GM23248 (cell line): ENCODE data around the gene SNAI3. TPM values are rescaled to one million over a fixed set of nuclear protein-coding genes. Genes with fewer than 3 reads are reported as not detected.

ENCODE experiments used
- DNase-seq: peaks from one replicate; pipeline ENCODE4 v3.0.0-alpha.2; 2015
- H2AFZ ChIP-seq: fragments of 200-600 bp; sonication (generic); 2 replicates; pipeline ENCODE4 v1.6.1; 2016; ENCODE audit warnings: antibody characterized with exemption
- H3F3A ChIP-seq: fragments of 200-600 bp; sonication (generic); 2 replicates; pipeline ENCODE4 v1.6.1; 2016; ENCODE audit warnings: mild to moderate bottlenecking, antibody characterized with exemption, mixed run types; ENCODE audit not compliant: insufficient read depth
- H3K27ac ChIP-seq: fragments of 200-600 bp; sonication (generic); 2 replicates; pipeline ENCODE4 v1.5.1; 2016; ENCODE audit warnings: mild to moderate bottlenecking
- H3K27me3 ChIP-seq: fragments of 200-600 bp; sonication (generic); replicated peaks from 2 replicates; pipeline ENCODE4 v1.6.1; 2016; ENCODE audit warnings: mild to moderate bottlenecking; ENCODE audit not compliant: insufficient read depth
- H3K36me3 ChIP-seq: fragments of 200-600 bp; sonication (generic); 2 replicates; pipeline ENCODE4 v1.6.1; 2016; ENCODE audit warnings: low read depth, mild to moderate bottlenecking
- H3K4me1 ChIP-seq: fragments of 200-600 bp; sonication (generic); 2 replicates; pipeline ENCODE4 v1.6.1; 2016; ENCODE audit warnings: mild to moderate bottlenecking; ENCODE audit not compliant: insufficient read depth
- H3K4me2 ChIP-seq: fragments of 200-600 bp; sonication (generic); one replicate; pipeline ENCODE4 v1.6.1; 2016; ENCODE audit warnings: mild to moderate bottlenecking; ENCODE audit not compliant: unreplicated experiment
- H3K4me3 ChIP-seq: fragments of 200-600 bp; sonication (generic); 2 replicates; pipeline ENCODE4 v1.5.1; 2016; ENCODE audit warnings: mild to moderate bottlenecking
- H3K79me2 ChIP-seq: fragments of 200-600 bp; sonication (generic); 2 replicates; pipeline ENCODE4 v1.6.1; 2016; ENCODE audit warnings: mild to moderate bottlenecking; ENCODE audit not compliant: insufficient read depth
- H3K9ac ChIP-seq: fragments of 200-600 bp; sonication (generic); 2 replicates; pipeline ENCODE4 v1.6.1; 2016; ENCODE audit warnings: mild to moderate bottlenecking
- H3K9me2 ChIP-seq: fragments of 200-600 bp; sonication (generic); 2 replicates; pipeline ENCODE4 v1.6.1; 2016; ENCODE audit warnings: mixed run types, mild to moderate bottlenecking, moderate library complexity; ENCODE audit not compliant: insufficient read depth
- H3K9me3 ChIP-seq: fragments of 200-600 bp; sonication (generic); one replicate; pipeline ENCODE4 v1.6.1; 2017; ENCODE audit warnings: low read depth
- H4K20me1 ChIP-seq: fragments of 200-600 bp; sonication (generic); 2 replicates; pipeline ENCODE4 v1.6.0; 2016; ENCODE audit not compliant: insufficient read depth
- EZH2 ChIP-seq: fragments of 200-600 bp; sonication (generic); IDR thresholded peaks from 2 replicates; pipeline ENCODE4 v1.6.1; 2018; ENCODE audit warnings: antibody characterized with exemption, mild to moderate bottlenecking; ENCODE audit not compliant: insufficient read depth, poor library complexity, severe bottlenecking
- EZH2phosphoT487 ChIP-seq: fragments of 200-600 bp; sonication (generic); IDR thresholded peaks from 2 replicates; pipeline ENCODE4 v1.6.1; 2018; ENCODE audit warnings: antibody characterized with exemption, moderate library complexity, mild to moderate bottlenecking, low read depth; ENCODE audit not compliant: insufficient read depth
- WGBS, 2 experiments: methylation state at CpG; one replicate each; pipeline ENCODE4 v1.1.6; 2015 to 2017; ENCODE audit warnings: low lambda C conversion rate in 2 of 2, low coverage in 1 of 2; ENCODE audit errors: missing lambda C conversion rate in 2 of 2; 5-methylcytosine and 5-hydroxymethylcytosine counted together
- in situ Hi-C: fragments of 300-500 bp; cut with MboI; formaldehyde crosslinking; loops from 2 replicates; pipeline ENCODE4 v1.15.0; 2020
- microRNA-seq: library from miRNA; unstranded; fragments of <30 nt; microRNA quantifications from one replicate; pipeline ENCODE4, GENCODE V29; 2016; ENCODE audit warnings: borderline number of aligned reads
- polyA plus RNA-seq: library from polyadenylated mRNA; unstranded; fragments of >200 nt; fragmentation: Nextera tagmentation; extraction: Ambion mirVana; gene quantifications from 2 replicates; pipeline ENCODE4 v1.2.1, GENCODE V29; 2016
- total RNA-seq: library from RNA; depleted of rRNA; stranded (reverse); fragments of >200 nt; shearing (Covaris generic); gene quantifications from 2 replicates; pipeline ENCODE4 v1.2.3, GENCODE V29; 2014; rRNA removed

Gene SNAI3
- total and polyA plus RNA-seq, 2 experiments from 2014 or later, result 0.71 TPM; not detected in 1

DNA sequence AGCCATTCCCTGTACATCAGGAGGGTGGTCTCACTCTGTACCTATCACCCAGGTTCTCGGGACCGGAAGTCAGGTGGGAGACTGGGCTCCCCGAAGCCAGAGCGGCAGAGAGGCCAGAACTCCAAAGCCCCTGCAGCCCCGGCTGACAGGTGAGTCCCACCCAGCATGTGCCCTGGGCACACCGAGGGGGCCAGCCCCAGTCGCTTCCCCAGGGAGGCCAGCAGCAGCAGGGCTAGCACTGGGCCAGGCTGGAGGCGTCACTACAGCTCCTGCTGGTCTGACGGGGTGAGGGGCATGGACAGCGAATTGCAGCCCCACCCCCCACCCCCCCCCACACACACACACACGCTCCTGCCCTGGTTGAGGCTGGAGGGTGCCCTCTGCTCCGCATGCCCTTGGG lies 55.9 kb downstream of the SNAI3 start:
- H3K4me2 ChIP-seq, result no peak overlapping the region
- no peaks in the 10 kb centered on the region for H3K4me1 ChIP-seq
- WGBS, 2 experiments, result 94 to 99% methylated on average over 11 to 12 of the region's 12 CpGs
- H3K9me2 ChIP-seq, result no peaks in the 10 kb centered on the region
- in situ Hi-C loops, result no loop called here
- no peak overlapping the region for H3K27ac ChIP-seq
- H3K36me3 ChIP-seq, result no peaks in the 10 kb centered on the region
- H3K4me3 ChIP-seq, result no peak overlapping the region
- TF ChIP-seq EZH2phosphoT487 (no peak), EZH2 (no peak)
- H4K20me1 ChIP-seq, result no peaks in the 10 kb centered on the region
- no peaks in the 10 kb centered on the region for H3K79me2 ChIP-seq
- no peak overlapping the region for H3K9ac ChIP-seq
- H3K9me3 ChIP-seq, result no peaks in the 10 kb centered on the region
- H2AFZ ChIP-seq, result no peak overlapping the region
- H3K27me3 ChIP-seq, result no peaks in the 10 kb centered on the region
- no peak for DNase-seq
- no peaks in the 10 kb centered on the region for H3F3A ChIP-seq

DNA sequence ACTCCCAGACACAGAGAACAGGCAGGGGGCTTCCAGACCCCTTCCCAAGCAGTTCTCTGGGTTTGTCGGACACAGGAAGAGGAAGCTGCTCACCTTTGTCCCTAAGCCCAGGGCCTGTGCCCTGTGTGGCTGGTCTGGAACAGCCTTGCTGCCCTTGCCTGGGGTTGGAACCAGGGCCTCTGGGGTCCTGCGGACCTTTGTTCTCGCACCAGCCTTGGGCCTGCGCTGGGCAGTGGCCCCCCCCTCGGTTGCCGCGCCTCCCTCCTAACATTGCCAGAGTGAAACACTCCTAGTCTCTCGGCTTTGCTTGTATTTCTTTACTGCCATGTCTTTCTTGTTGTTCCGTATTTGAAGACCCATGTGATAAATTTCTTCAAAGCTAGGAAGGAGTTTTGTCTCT lies 56.5 kb downstream of the SNAI3 start:
- no peaks in the 10 kb centered on the region for H4K20me1 ChIP-seq
- H3K4me2 ChIP-seq, result no peak overlapping the region
- no peaks in the 10 kb centered on the region for H3K36me3 ChIP-seq
- H3K27me3 ChIP-seq, result no peaks in the 10 kb centered on the region
- H3K9ac ChIP-seq, result no peak overlapping the region
- no peaks in the 10 kb centered on the region for H3K4me1 ChIP-seq
- H3K4me3 ChIP-seq, result no peak overlapping the region
- no peaks in the 10 kb centered on the region for H3K79me2 ChIP-seq
- in situ Hi-C loops, result no loop called here
- H3K9me2 ChIP-seq, result no peaks in the 10 kb centered on the region
- H3K27ac ChIP-seq, result no peak overlapping the region
- no peak for TF ChIP-seq EZH2
- no peak for TF ChIP-seq EZH2phosphoT487
- H2AFZ ChIP-seq, result no peak overlapping the region
- WGBS, 2 experiments, result 80 to 81% methylated on average over 9 of the region's 9 CpGs
- no peaks in the 10 kb centered on the region for H3K9me3 ChIP-seq
- DNase-seq, result no peak
- no peaks in the 10 kb centered on the region for H3F3A ChIP-seq

GRCh38 chr16:88628512-88628974 lies 57.8 kb downstream of the SNAI3 start:
- H3K27me3 ChIP-seq, result no peaks in the 10 kb centered on the region
- in situ Hi-C loops, result no loop called here
- DNase-seq, result no peak
- no peak overlapping the region for H2AFZ ChIP-seq
- H3K79me2 ChIP-seq, result no peaks in the 10 kb centered on the region
- no peak overlapping the region for H3K4me2 ChIP-seq
- TF ChIP-seq EZH2phosphoT487 (no peak), EZH2 (no peak)
- H3K4me1 ChIP-seq, result no peaks in the 10 kb centered on the region
- H3K9me2 ChIP-seq, result no peaks in the 10 kb centered on the region
- no peaks in the 10 kb centered on the region for H4K20me1 ChIP-seq
- H3K4me3 ChIP-seq, result no peak overlapping the region
- H3K9ac ChIP-seq, result no peak overlapping the region
- no peaks in the 10 kb centered on the region for H3K9me3 ChIP-seq
- H3F3A ChIP-seq, result no peaks in the 10 kb centered on the region
- 72 to 77% methylated on average over 12 of the region's 12 CpGs for WGBS, 2 experiments
- no peak overlapping the region for H3K27ac ChIP-seq
- H3K36me3 ChIP-seq, result 0 out of 2 replicates have a peak, but pooled peaks cover 1% of the 10 kb centered on the region

Small RNA genes within 50 kb of the gene (microRNA-seq; reads per million reads assigned to microRNA genes)
- not detected for gene MIR4722

Other genes starting within 250 kb of the SNAI3 start
- gene ZFPM1, start 233.2 kb downstream of the SNAI3 start, total RNA-seq, result 0.25 and 2.4 TPM in 2 replicates
- gene ZFPM1, start 233.2 kb downstream of the SNAI3 start, polyA plus RNA-seq, result 0.06 and 0.14 TPM in 2 replicates
- gene ZC3H18, start 116.1 kb downstream of the SNAI3 start, total RNA-seq, result 8.9 and 9.7 TPM in 2 replicates
- 23.1 and 24.9 TPM in 2 replicates for gene ZC3H18, start 116.1 kb downstream of the SNAI3 start, polyA plus RNA-seq
- gene IL17C, start 47.9 kb downstream of the SNAI3 start, total RNA-seq, result not detected in 2 replicates
- not detected in 2 replicates for gene IL17C, start 47.9 kb downstream of the SNAI3 start, polyA plus RNA-seq
- gene CYBA, start 35.5 kb downstream of the SNAI3 start, total RNA-seq, result 332 and 338 TPM in 2 replicates
- gene CYBA, start 35.5 kb downstream of the SNAI3 start, polyA plus RNA-seq, result 270 and 283 TPM in 2 replicates
- 25.0 and 29.1 TPM in 2 replicates for gene MVD, start 23.4 kb downstream of the SNAI3 start, total RNA-seq
- 27.4 and 28.6 TPM in 2 replicates for gene MVD, start 23.4 kb downstream of the SNAI3 start, polyA plus RNA-seq
- 13.7 and 14.6 TPM in 2 replicates for gene RNF166, start 19.9 kb upstream of the SNAI3 start, total RNA-seq
- 8.2 and 8.9 TPM in 2 replicates for gene RNF166, start 19.9 kb upstream of the SNAI3 start, polyA plus RNA-seq
- 20.4 and 22.3 TPM in 2 replicates for gene CTU2, start 20.0 kb upstream of the SNAI3 start, total RNA-seq
- 16.1 and 17.1 TPM in 2 replicates for gene CTU2, start 20.0 kb upstream of the SNAI3 start, polyA plus RNA-seq
- 223 and 294 TPM in 2 replicates for gene PIEZO1, start 98.7 kb upstream of the SNAI3 start, total RNA-seq
- 89.7 and 95.3 TPM in 2 replicates for gene PIEZO1, start 98.7 kb upstream of the SNAI3 start, polyA plus RNA-seq
- 11.3 and 14.2 TPM in 2 replicates for gene CDT1, start 117.3 kb upstream of the SNAI3 start, total RNA-seq
- 5.4 and 5.9 TPM in 2 replicates for gene CDT1, start 117.3 kb upstream of the SNAI3 start, polyA plus RNA-seq
- gene APRT, start 125.4 kb upstream of the SNAI3 start, total RNA-seq, result 105 and 150 TPM in 2 replicates
- 224 and 226 TPM in 2 replicates for gene APRT, start 125.4 kb upstream of the SNAI3 start, polyA plus RNA-seq
- gene GALNS, start 170.4 kb upstream of the SNAI3 start, total RNA-seq, result 21.5 and 24.0 TPM in 2 replicates
- gene GALNS, start 170.4 kb upstream of the SNAI3 start, polyA plus RNA-seq, result 38.8 and 39.0 TPM in 2 replicates
- gene TRAPPC2L, start 170.6 kb upstream of the SNAI3 start, total RNA-seq, result 18.7 and 20.4 TPM in 2 replicates
- gene TRAPPC2L, start 170.6 kb upstream of the SNAI3 start, polyA plus RNA-seq, result 83.2 and 90.9 TPM in 2 replicates
- gene PABPN1L, start 180.2 kb upstream of the SNAI3 start, total RNA-seq, result not detected in 2 replicates
- gene PABPN1L, start 180.2 kb upstream of the SNAI3 start, polyA plus RNA-seq, result not detected in 2 replicates